Lower leg skin (tissue), 3 donors: ENCODE results near the gene NCF2.

Experiments
- CTCF ChIP-seq, 3 donors: fragments of 450-650 bp; IDR thresholded peaks; one replicate each; pipeline ENCODE4 v1.5.1; 2016; ENCODE audit warnings: antibody characterized with exemption in 3 of 3, mild to moderate bottlenecking in 3 of 3, moderate library complexity in 2 of 3
- POLR2A ChIP-seq, 2 donors: fragments of 450-650 bp; IDR thresholded peaks; one replicate each; pipeline ENCODE4 v1.6.1; 2016 to 2017; ENCODE audit warnings: antibody characterized with exemption in 2 of 2, mild to moderate bottlenecking in 1 of 2, moderate library complexity in 1 of 2

- TF ChIP-seq CTCF (IDR thresholded peaks at IDR 0.05) (no peak), POLR2A (IDR thresholded peaks at IDR 0.05) (no peak)
Measured at GRCh38 chr1:183528577-183528976, 61.7 kb downstream of the NCF2 start.
